Neural progenitor cell (in vitro differentiated cells): Measurements from ENCODE around the gene AK8.
"Not testable (repeated sequence)": the region's sequence is repeated elsewhere in the genome, so short reads cannot be mapped to it uniquely, and the experiment has no call there.

ENCODE experiments used
- CTCF ChIP-seq: fragments of 200-600 bp; sonication (generic); IDR thresholded peaks from 2 replicates; pipeline ENCODE4 v1.5.1; 2017; ENCODE audit warnings: antibody characterized with exemption, mild to moderate bottlenecking
- EZH2 ChIP-seq: fragments of 200-600 bp; sonication (generic); IDR thresholded peaks from 2 replicates; pipeline ENCODE4 v1.6.1; 2017; ENCODE audit warnings: antibody characterized with exemption, mild to moderate bottlenecking, moderate library complexity
- EZH2phosphoT487 ChIP-seq: fragments of 200-600 bp; sonication (generic); IDR thresholded peaks from 2 replicates; pipeline ENCODE4 v1.6.1; 2017; ENCODE audit warnings: antibody characterized with exemption

- not testable (repeated sequence) for TF ChIP-seq CTCF, EZH2phosphoT487, EZH2
Measured at GRCh38 chr9:132718381-132718928, 159.6 kb downstream of the AK8 start.
